Measurements from ENCODE around the gene RYR1.

RYR1 gene

DNA sequence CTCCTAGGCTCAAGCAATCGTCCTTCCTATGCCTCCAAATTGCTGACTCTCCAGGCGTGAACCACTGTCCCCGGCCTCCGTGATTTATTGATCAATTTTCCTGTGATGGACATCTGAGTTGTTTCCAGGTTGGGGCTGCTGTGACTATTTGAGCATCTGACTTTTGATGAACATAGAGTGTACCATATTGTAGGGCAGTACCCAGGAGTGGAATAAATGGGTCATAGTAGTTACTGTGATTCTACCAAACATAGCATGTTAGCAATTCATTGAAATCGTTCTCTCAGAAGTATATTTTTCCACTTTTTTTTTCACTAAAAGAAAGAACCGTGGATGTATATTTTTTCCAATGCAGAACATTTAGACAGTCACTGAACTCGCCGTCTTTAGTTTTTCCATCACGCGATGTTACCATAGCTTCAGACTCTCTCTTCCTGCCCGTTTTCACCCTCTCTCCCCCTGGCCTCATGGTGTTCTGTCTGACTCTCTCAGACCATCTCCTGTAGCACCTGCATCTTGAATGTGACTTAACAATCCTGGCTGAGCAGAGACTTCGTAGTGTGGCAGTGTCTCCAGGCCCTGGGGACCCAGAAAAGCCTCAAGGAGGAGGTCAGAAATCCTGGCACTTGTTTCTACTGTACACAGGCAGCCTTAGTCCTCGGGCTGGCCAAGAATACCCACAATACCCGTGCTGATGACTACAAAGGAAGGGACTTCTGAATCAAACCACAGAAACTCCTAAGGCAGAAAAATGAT lies 4.3 kb upstream of the RYR1 start:
- DNase-seq: no peak

GRCh38 chr19:38429811-38430156 lies 3.7 kb upstream of the RYR1 start:
- no peak for DNase-seq

GRCh38 chr19:38430931-38431330 lies 2.6 kb upstream of the RYR1 start:
- DNase-seq: no peak

GRCh38 chr19:38434549-38435051 lies 1.1 kb downstream of the RYR1 start:
- DNase-seq: no peak

GRCh38 chr19:38437295-38437694 lies 3.8 kb downstream of the RYR1 start:
- no peak for DNase-seq

GRCh38 chr19:38437917-38438316 lies 4.4 kb downstream of the RYR1 start:
- DNase-seq: no peak

DNA sequence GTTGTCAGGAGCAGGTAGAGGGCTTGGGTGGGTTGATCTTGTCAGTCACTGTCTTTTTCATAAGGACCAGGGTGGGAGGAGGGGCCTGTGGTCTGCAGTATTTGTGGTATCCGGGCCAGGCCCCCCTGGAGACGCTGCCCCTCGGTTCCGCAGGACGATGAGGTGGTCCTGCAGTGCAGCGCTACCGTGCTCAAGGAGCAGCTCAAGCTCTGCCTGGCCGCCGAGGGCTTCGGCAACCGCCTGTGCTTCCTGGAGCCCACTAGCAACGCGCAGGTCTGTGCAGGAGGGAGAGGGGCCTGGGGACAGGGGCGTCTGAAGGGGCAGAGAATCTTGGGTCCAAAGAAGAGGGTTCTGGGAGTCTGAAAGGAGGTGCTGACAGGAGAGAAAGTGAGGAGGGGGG lies 7.1 kb downstream of the RYR1 start:
- DNase-seq: no peak

DNA sequence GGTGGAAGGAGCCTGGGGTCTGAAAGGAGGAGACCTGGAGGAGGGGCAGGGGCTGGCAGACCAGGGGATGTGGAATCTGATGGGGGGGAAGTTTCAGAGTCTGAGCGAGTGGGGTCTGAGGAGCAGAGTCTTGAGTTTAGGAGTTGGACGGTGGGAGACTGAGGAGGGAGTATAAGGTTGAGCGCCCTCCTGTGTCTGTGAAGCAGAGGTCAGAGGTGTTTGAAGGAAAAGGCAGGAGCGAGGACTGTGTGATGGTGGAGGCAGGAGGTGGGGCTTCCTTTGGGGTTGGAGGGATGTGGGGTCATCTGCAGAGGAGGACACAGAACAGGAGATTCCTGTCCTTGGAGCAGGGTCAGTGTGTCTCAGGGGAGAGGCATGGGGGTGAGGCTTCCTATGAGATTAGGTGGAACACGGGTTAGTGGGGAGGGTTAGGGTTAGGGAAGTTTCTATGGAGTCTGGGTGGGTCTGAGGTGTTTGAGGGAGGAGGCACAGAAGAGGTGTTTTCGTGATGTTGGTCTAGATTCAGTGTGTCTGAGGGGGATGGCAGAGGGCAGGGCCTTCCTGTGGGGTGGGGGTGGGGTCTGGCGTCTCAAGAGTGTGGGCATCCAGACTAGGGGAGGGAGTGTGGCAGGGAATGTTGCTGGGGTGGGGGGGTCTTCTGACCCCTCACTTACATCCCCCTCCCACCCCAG lies 8.3 kb downstream of the RYR1 start:
- no peak for DNase-seq

DNA sequence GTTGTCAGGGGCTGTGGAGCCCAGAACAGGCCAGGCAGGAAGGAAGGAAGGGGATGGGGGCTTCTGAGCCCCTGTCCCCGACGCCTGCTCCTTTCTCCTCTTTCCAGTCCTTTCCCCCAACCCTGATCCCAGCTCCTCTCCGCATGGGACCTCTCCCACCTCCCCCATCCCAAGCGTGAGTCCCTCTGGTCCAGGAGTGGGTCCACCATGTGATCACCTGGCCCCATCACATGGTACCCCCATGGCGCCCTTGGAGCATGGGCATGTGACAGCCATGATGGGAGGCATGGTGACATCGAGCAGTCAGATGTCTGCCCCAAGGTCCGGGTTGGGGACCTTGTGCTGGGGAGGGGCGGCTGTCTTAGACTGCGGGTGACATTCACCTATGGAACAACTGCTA lies 9.2 kb downstream of the RYR1 start:
- DNase-seq: no peak

- DNase-seq: no peak
Measured at GRCh38 chr19:38443458-38443999, 10.0 kb downstream of the RYR1 start.

DNA sequence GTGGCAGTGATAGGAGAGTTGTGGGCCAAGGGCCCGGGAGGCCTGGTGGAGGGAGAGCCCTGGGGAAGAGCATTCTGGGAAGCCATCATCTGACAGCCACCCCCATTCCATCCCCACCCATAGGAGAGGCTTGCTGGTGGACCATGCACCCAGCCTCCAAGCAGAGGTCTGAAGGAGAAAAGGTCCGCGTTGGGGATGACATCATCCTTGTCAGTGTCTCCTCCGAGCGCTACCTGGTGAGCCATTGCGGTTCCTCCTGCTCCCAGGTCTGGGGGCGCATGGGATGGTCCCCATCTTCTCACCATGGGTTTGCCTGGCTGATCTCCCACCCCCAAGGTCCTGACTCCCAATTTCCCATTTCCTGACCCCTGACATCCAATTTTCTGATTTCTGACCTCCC lies 10.5 kb downstream of the RYR1 start:
- no peak for DNase-seq

DNA sequence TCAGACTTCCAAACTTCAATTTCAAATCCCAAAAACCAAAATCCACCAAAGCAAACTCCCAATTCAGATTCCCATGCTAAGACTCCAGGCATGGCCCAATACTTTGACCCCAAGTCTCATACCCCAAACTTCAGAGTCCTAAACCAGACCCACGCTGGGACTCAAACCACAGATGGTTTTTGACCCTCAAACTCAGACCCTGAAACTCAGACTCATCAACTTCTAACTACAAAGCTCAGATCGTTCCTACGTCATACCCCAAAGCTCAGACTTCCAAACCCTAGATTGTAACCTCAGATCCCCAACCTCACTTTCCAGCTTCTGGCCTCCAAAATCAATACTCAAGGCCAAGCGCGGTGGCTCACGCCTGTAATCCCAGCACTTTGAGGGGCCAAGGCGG lies 11.9 kb downstream of the RYR1 start:
- no peak for DNase-seq

GRCh38 chr19:38448225-38448624 lies 14.7 kb downstream of the RYR1 start:
- no peak for DNase-seq

DNA sequence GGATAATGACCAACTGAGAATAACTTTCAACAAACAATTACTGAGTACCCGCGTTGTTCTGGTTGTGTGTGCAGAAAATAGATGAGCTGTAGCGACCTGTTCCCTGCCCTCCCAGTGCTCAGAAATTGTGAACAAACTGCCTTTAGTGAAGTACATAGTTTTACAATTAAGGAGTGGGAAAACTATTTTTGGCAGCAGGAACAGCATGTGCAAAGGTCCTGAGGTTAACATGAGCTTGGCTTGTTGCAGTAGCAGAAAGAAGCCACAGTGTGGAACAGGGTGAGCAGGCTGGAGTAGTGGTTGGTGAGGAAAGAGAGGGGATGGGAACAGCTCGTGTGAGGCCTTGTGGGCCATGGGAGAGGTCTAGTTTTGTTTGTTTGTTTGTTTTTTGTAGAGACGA lies 16.0 kb downstream of the RYR1 start:
- DNase-seq: no peak

- no peak for DNase-seq
Measured at GRCh38 chr19:38451036-38451435, 17.5 kb downstream of the RYR1 start.

- DNase-seq: no peak
Measured at GRCh38 chr19:38451629-38452028, 18.1 kb downstream of the RYR1 start.

- no peak for DNase-seq
Measured at GRCh38 chr19:38452430-38453366, 19.2 kb downstream of the RYR1 start.

DNA sequence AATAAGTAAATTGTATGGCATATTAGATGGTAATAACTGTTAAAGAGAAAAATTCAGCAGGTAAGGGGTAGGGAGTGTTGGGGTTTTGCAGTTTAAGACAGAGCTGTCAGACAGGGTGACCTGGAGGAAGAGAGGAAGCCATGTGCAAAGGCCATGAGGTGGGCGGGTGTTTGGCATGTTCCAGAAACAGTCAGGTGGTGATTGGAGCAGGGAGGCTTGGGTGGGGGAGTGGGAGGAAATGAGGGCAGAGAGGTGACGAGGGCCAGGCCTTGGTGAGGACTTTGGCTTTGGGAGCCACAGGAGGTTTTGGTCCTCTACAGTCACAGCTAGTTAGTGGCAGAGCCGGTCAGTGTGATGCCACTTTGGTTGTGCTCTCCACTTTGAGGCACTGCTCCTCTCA lies 20.1 kb downstream of the RYR1 start:
- no peak for DNase-seq

GRCh38 chr19:38455031-38455430 lies 21.5 kb downstream of the RYR1 start:
- DNase-seq: no peak

DNA sequence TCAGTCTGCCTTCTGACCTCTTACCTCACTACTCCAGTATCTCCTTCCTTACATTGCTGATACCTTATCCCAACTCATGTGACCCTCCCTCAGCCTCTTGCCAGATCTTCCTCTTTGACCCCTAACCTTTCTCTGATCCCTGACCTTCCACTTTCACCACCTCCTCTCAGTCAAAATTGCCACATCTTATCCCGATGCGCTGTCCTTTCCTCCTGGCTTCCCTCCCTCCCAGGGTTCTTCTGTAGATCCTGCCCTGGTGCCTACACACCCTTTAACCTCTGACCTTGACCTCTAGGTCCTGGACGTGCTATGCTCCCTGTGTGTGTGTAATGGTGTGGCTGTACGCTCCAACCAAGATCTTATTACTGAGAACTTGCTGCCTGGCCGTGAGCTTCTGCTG lies 23.7 kb downstream of the RYR1 start:
- DNase-seq: no peak

DNA sequence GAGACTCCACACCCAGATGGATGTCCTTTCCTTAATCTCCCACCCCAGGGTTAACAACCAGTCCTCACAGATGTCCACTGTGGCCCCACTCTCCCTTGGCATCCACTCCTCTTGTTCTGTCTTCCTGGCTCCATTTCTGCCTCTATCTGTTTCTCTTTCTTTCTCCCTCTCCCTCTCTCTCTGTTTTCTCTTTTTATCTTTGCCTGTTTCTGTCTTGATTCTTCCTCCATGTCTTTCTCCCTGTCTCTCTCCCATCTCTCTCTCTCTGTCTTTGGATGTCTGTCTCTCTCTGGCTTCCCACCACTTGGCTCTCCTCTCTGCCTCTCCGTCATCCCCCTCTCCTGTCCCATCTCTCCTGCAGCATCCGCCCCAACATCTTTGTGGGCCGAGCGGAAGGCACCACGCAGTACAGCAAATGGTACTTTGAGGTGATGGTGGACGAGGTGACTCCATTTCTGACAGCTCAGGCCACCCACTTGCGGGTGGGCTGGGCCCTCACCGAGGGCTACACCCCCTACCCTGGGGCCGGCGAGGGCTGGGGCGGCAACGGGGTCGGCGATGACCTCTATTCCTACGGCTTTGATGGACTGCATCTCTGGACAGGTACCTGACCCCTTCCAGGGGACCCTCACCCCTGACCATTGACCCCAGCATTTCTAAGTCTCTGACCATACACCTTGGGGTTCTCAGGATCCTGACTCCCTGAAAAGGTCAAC lies 24.4 kb downstream of the RYR1 start:
- no peak for DNase-seq

DNA sequence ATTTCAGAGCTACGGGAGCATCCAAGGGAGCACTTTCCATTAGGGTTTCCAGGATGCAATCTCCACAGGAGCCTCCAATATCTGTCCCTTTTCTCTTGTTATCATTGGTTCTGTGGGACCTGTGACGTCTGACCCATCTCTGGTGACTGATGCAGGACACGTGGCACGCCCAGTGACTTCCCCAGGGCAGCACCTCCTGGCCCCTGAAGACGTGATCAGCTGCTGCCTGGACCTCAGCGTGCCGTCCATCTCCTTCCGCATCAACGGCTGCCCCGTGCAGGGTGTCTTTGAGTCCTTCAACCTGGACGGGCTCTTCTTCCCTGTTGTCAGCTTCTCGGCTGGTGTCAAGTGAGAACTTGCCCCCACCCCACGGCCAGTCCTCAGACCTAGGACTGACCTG lies 25.5 kb downstream of the RYR1 start:
- no peak for DNase-seq

DNA sequence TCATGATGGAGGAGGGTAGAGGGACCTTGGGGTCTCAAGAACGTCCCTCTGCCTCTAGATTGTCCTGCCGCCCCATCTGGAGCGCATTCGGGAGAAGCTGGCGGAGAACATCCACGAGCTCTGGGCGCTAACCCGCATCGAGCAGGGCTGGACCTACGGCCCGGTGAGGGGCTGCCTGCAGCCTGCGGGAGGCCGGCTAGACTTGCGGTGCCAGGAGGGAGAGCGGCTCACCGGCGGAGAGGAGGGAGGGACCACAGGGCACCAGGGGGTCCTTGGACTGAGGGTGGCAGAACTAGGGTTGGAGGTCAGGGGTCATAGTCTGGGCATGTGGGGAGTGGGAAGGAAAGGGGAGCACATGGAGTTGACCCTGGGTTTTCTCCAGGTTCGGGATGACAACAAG lies 29.9 kb downstream of the RYR1 start:
- DNase-seq: no peak
